IMR-90 (cell line): Measurements from ENCODE around the gene RRN3. TPM values are rescaled to one million over a fixed set of nuclear protein-coding genes. Genes with fewer than 3 reads are reported as not detected.
"Not testable (repeated sequence)": the region's sequence is repeated elsewhere in the genome, so short reads cannot be mapped to it uniquely, and the experiment has no call there.

Source experiments
- ATAC-seq: fragments of 200-7000 bp; cut with Tn5 transposase; 2 replicates; pipeline ENCODE4 v1.9.1; 2020; ENCODE audit warnings: low read depth, mild to moderate bottlenecking, moderate library complexity
- BruUV-seq: library from RNA; stranded (reverse); fragments of 400-500 nt; replicated peaks from 2 replicates; lab custom pipeline; 2021; lab: Mats Ljungman, UMichigan
- CTCF ChIA-PET: fragments of 300-600 bp; formaldehyde crosslinking; extraction: SDS; loops from one replicate; lab custom pipeline; 2021; ENCODE audit warnings: antibody characterized with exemption; lab: Yijun Ruan, JAX
- POLR2A ChIA-PET: fragments of 300-600 bp; sonication (Branson Sonifier 250); formaldehyde crosslinking; loops from one replicate; lab custom pipeline; 2022; ENCODE audit warnings: antibody characterized with exemption; ENCODE audit not compliant: unreplicated experiment; lab: Charles Lee
- DNase-seq: peaks from one replicate; pipeline ENCODE4 v3.0.0; 2013
- H2AFZ ChIP-seq: replicated peaks from 2 replicates; pipeline ENCODE3; 2013; ENCODE audit warnings: low read length, mild to moderate bottlenecking; ENCODE audit not compliant: poor library complexity
- H2AK5ac ChIP-seq: 2 replicates; pipeline ENCODE4 v1.6.1; 2013; ENCODE audit warnings: low read depth, low read length, inconsistent platforms
- H2AK9ac ChIP-seq: replicated peaks from 2 replicates; pipeline ENCODE3; 2013; ENCODE audit warnings: mild to moderate bottlenecking, low read depth, low read length, moderate library complexity; ENCODE audit not compliant: poor library complexity
- H2BK120ac ChIP-seq: 2 replicates; pipeline ENCODE4 v1.6.1; 2013; ENCODE audit warnings: low read depth, low read length, inconsistent platforms
- H2BK15ac ChIP-seq: 3 replicates; pipeline ENCODE4 v1.6.1; 2013; ENCODE audit warnings: low read depth, low read length, inconsistent platforms
- H2BK20ac ChIP-seq: 2 replicates; pipeline ENCODE4 v1.6.1; 2013; ENCODE audit warnings: low read depth, mild to moderate bottlenecking, inconsistent platforms, low read length, moderate library complexity
- H2BK5ac ChIP-seq: 2 replicates; pipeline ENCODE4 v1.6.1; 2013; ENCODE audit warnings: mild to moderate bottlenecking, low read depth, low read length, inconsistent platforms; ENCODE audit not compliant: poor library complexity, severe bottlenecking
- H3K14ac ChIP-seq: replicated peaks from 2 replicates; pipeline ENCODE4 v1.6.1; 2013; ENCODE audit warnings: low read depth, low read length, inconsistent platforms
- H3K18ac ChIP-seq: 2 replicates; pipeline ENCODE4 v1.6.1; 2013; ENCODE audit warnings: low read depth, low read length, control low read depth
- H3K23ac ChIP-seq: 2 replicates; pipeline ENCODE4 v1.6.1; 2013; ENCODE audit warnings: low read depth, low read length, inconsistent platforms
- H3K27ac ChIP-seq: 2 replicates; pipeline ENCODE4 v1.5.1; 2013; ENCODE audit warnings: mild to moderate bottlenecking, control low read depth, low read length; ENCODE audit not compliant: insufficient read depth
- H3K27me3 ChIP-seq: 2 replicates; pipeline ENCODE4 v1.6.1; 2013; ENCODE audit warnings: low read length; ENCODE audit not compliant: control insufficient read depth, insufficient read depth
- H3K36me3 ChIP-seq: 2 replicates; pipeline ENCODE4 v1.6.1; 2013; ENCODE audit warnings: low read length, mixed read lengths; ENCODE audit not compliant: control insufficient read depth, insufficient read depth
- H3K4ac ChIP-seq: 2 replicates; pipeline ENCODE4 v1.6.1; 2013; ENCODE audit warnings: low read depth, low read length, inconsistent platforms
- H3K4me1 ChIP-seq: 2 replicates; pipeline ENCODE4 v1.6.1; 2013; ENCODE audit warnings: low read length, mixed read lengths; ENCODE audit not compliant: control insufficient read depth, insufficient read depth
- H3K4me2 ChIP-seq: 2 replicates; pipeline ENCODE4 v1.6.1; 2013; ENCODE audit warnings: low read depth, mild to moderate bottlenecking, control low read depth, low read length, moderate library complexity
- H3K4me3 ChIP-seq: 2 replicates; pipeline ENCODE4 v1.5.1; 2013; ENCODE audit warnings: low read depth, mild to moderate bottlenecking, control low read depth, low read length, moderate library complexity; ENCODE audit not compliant: insufficient read depth
- H3K56ac ChIP-seq: 2 replicates; pipeline ENCODE4 v1.6.1; 2013; ENCODE audit warnings: low read length, inconsistent platforms; ENCODE audit not compliant: insufficient read depth; ENCODE audit errors: extremely low read depth
- H3K79me1 ChIP-seq, 2 experiments: 2 replicates each; pipeline ENCODE4 v1.6.1; 2013; ENCODE audit warnings: low read length in 2 of 2, inconsistent platforms in 1 of 2, low read depth in 1 of 2
- H3K9ac ChIP-seq: 2 replicates; pipeline ENCODE4 v1.6.1; 2013; ENCODE audit warnings: low read depth, low read length, control low read depth
- H3K9me1 ChIP-seq: 2 replicates; pipeline ENCODE4 v1.6.1; 2013; ENCODE audit warnings: low read length, inconsistent platforms; ENCODE audit not compliant: insufficient read depth
- H3K9me3 ChIP-seq: 2 replicates; pipeline ENCODE4 v1.6.1; 2013; ENCODE audit warnings: low read length; ENCODE audit not compliant: control insufficient read depth, insufficient read depth
- H4K20me1 ChIP-seq: 2 replicates; pipeline ENCODE4 v1.6.1; 2013; ENCODE audit warnings: low read length, inconsistent platforms; ENCODE audit not compliant: insufficient read depth
- H4K5ac ChIP-seq: 2 replicates; pipeline ENCODE4 v1.6.1; 2013; ENCODE audit warnings: mild to moderate bottlenecking, low read depth, low read length, control low read depth
- H4K8ac ChIP-seq, 2 experiments: 2 replicates each; pipeline ENCODE4 v1.6.1; 2013; ENCODE audit warnings: low read depth in 2 of 2, low read length in 2 of 2, control low read depth in 1 of 2, inconsistent platforms in 1 of 2
- H4K91ac ChIP-seq: 2 replicates; pipeline ENCODE4 v1.6.1; 2013; ENCODE audit warnings: low read depth, low read length, inconsistent platforms; ENCODE audit not compliant: insufficient read depth
- WGBS, 2 experiments: methylation state at CpG; one replicate each; pipeline versions ENCODE4 v1.1.5 to v1.1.7; 2013; ENCODE audit warnings: missing lambda C conversion rate in 2 of 2; ENCODE audit not compliant: insufficient read length in 1 of 2; ENCODE audit errors: extremely low coverage in 2 of 2; 5-methylcytosine and 5-hydroxymethylcytosine counted together
- dilution Hi-C: fragments of 300-500 bp; cut with HindIII; formaldehyde crosslinking; loops from one replicate; pipeline ENCODE4 v1.14.3; 2018; ENCODE audit warnings: low sequenced_read_pairs; ENCODE audit not compliant: unreplicated experiment
- in situ Hi-C: fragments of 300-500 bp; cut with MboI; formaldehyde crosslinking; loops from 3 replicates; pipeline ENCODE4 v1.14.3; 2019; ENCODE audit warnings: low sequenced_read_pairs, inconsistent platforms, mixed read lengths
- intact Hi-C: fragments of 100-400 bp; cut with micrococcal nuclease; formaldehyde crosslinking; loops from 2 replicates; pipeline ENCODE4 v1.10.0; 2022
- polyA plus RNA-seq, 3 experiments: library from polyadenylated mRNA; depleted of rRNA; stranded (reverse); fragments of >200 nt; gene quantifications; 2 replicates each; pipeline ENCODE4 v1.2.3, GENCODE V29; 2012; ENCODE audit warnings: low replicate concordance in 1 of 3
- total RNA-seq: library from RNA; depleted of rRNA; stranded (reverse); fragments of >200 nt; gene quantifications from 2 replicates; pipeline ENCODE4 v1.2.3, GENCODE V29; 2012
- TF ChIP-seq, protein P1 (sequence below): conservative IDR thresholded peaks from 2 replicates; pipeline ENCODE4 v1.5.1; 2012; ENCODE audit warnings: mild to moderate bottlenecking, low read depth, low read length, improper control_type of control experiment

Gene RRN3
- total and polyA plus RNA-seq, 2 of the 4 experiments (the other 2 are of a cell fraction): 22.1 to 47.7 TPM

DNA sequence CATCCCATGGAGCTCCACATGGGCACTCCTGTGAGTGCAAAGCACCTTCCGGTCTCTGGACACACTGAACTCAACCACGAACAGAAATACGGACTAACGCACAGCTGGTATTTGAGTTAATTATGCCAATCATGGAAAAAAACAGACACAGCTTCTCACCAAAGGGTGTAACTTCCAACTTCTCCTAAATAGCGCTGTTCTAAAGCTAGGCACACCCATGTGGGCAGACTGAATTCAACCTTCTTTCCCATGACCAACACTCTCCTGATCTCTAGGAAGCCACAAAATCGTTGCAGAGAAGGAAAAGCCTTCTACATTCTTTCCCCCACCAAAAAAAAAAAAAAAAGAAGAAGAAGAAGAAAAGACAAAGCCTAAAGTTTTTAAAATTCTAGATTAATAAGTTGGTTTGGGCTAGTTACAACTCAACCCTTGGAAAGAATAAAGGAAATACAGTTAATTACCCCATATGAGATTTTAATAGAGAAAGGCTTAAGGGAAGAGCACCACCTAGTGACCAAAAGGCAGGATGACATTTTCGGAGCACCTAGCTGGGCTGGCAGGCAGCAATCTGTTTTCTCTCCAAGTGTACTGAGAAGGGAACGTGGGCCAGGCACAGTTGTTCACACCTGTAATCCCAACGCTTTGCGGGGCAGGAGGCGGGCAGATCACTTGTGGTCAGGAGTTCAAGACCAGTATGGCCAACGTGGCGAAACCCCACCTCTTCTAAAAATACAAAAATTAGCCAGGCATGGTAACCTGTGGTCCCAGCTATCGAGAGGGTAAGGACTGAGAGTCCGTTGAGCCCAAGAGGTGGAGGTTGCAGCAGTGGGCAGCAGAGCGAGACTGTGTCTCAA lies 21.9 kb downstream of the RRN3 start:
- WGBS, 2 experiments: no CpG with 5 or more reads among the region's 16 CpGs
- H2BK5ac ChIP-seq, H3K18ac ChIP-seq, H2BK120ac ChIP-seq, H4K91ac ChIP-seq, H3K4me1 ChIP-seq, H3K23ac ChIP-seq, H3K27me3 ChIP-seq, H4K8ac ChIP-seq, H2BK15ac ChIP-seq, H3K14ac ChIP-seq, POLR2A ChIA-PET, H3K4me3 ChIP-seq, intact Hi-C loops, H2AK5ac ChIP-seq, H2AFZ ChIP-seq, H3K9me3 ChIP-seq, H2AK9ac ChIP-seq, H3K4me2 ChIP-seq, H3K79me1 ChIP-seq, DNase-seq, H3K56ac ChIP-seq, H3K27ac ChIP-seq, H3K9me1 ChIP-seq, H3K9ac ChIP-seq, H2BK20ac ChIP-seq, in situ Hi-C loops, CTCF ChIA-PET, H4K5ac ChIP-seq, H4K20me1 ChIP-seq, H3K4ac ChIP-seq, BruUV-seq, dilution Hi-C loops: not testable (repeated sequence)
- TF ChIP-seq, protein P1, sequence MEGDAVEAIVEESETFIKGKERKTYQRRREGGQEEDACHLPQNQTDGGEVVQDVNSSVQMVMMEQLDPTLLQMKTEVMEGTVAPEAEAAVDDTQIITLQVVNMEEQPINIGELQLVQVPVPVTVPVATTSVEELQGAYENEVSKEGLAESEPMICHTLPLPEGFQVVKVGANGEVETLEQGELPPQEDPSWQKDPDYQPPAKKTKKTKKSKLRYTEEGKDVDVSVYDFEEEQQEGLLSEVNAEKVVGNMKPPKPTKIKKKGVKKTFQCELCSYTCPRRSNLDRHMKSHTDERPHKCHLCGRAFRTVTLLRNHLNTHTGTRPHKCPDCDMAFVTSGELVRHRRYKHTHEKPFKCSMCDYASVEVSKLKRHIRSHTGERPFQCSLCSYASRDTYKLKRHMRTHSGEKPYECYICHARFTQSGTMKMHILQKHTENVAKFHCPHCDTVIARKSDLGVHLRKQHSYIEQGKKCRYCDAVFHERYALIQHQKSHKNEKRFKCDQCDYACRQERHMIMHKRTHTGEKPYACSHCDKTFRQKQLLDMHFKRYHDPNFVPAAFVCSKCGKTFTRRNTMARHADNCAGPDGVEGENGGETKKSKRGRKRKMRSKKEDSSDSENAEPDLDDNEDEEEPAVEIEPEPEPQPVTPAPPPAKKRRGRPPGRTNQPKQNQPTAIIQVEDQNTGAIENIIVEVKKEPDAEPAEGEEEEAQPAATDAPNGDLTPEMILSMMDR: peak; percentile 19; the same call in 1 of the 2 replicates
- peak; percentile 93 for ATAC-seq
- peaks cover 34% of the 10 kb centered on the region for H3K36me3 ChIP-seq

DNA sequence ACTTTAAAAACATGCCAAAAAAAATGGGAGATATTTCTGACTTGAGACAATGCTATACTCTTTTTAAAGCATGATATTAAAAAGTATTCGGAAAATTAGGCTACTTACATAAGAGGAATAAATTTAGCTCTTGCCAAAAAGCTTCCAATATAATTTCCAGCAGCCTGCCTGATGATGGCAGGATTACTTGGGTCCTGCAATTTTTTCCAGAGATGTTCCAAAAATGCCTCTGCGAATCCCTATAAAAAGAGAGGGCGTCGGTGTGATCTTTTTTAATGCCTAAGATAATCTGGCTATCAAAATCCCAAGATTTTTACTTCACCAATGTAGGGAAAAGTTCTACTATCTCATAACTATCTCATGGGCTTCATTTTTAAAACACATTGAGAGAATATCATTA lies 23.1 kb downstream of the RRN3 start:
- peaks cover 37% of the 10 kb centered on the region for H3K36me3 ChIP-seq
- intact Hi-C loops, H3K9me3 ChIP-seq, CTCF ChIA-PET, H3K4me1 ChIP-seq, H3K9me1 ChIP-seq, H2AK5ac ChIP-seq, H2BK5ac ChIP-seq, H2AFZ ChIP-seq, H3K56ac ChIP-seq, H4K91ac ChIP-seq, H3K14ac ChIP-seq, H3K18ac ChIP-seq, BruUV-seq, H3K4me2 ChIP-seq, H2BK20ac ChIP-seq, DNase-seq, H3K23ac ChIP-seq, dilution Hi-C loops, ATAC-seq, H2BK120ac ChIP-seq, H2AK9ac ChIP-seq, H4K5ac ChIP-seq, H4K8ac ChIP-seq, H3K4ac ChIP-seq, H3K27ac ChIP-seq, H2BK15ac ChIP-seq, H4K20me1 ChIP-seq, H3K27me3 ChIP-seq, H3K9ac ChIP-seq, in situ Hi-C loops, H3K79me1 ChIP-seq, H3K4me3 ChIP-seq, POLR2A ChIA-PET: not testable (repeated sequence)
- WGBS, 2 experiments: no CpG with 5 or more reads among the region's 4 CpGs
